NB4 (cell line): ENCODE results near the gene HOXC12.

Experiments used
- CTCF ChIP-seq: IDR thresholded peaks from one replicate; pipeline ENCODE4 v1.5.1; 2012; ENCODE audit warnings: low read depth, low read length
- POLR2A ChIP-seq: IDR thresholded peaks from 2 replicates; pipeline ENCODE4 v1.6.1; 2011; ENCODE audit warnings: mild to moderate bottlenecking; ENCODE audit not compliant: insufficient read length; ENCODE audit errors: extremely low read depth

GRCh38 chr12:53971686-53972085 lies 17.0 kb downstream of the HOXC12 start:
- TF ChIP-seq POLR2A = no peak
- no peak for TF ChIP-seq CTCF
